GM19324 (cell line): ENCODE data around the gene VDAC1.

Source experiments
- ATAC-seq: cut with Tn5 transposase; IDR thresholded peaks from one replicate; pipeline ENCODE4 v1.9.1; 2021; ENCODE audit warnings: mild to moderate bottlenecking, moderate library complexity; ENCODE audit not compliant: unreplicated experiment, low FRiP score

VDAC1 gene

DNA sequence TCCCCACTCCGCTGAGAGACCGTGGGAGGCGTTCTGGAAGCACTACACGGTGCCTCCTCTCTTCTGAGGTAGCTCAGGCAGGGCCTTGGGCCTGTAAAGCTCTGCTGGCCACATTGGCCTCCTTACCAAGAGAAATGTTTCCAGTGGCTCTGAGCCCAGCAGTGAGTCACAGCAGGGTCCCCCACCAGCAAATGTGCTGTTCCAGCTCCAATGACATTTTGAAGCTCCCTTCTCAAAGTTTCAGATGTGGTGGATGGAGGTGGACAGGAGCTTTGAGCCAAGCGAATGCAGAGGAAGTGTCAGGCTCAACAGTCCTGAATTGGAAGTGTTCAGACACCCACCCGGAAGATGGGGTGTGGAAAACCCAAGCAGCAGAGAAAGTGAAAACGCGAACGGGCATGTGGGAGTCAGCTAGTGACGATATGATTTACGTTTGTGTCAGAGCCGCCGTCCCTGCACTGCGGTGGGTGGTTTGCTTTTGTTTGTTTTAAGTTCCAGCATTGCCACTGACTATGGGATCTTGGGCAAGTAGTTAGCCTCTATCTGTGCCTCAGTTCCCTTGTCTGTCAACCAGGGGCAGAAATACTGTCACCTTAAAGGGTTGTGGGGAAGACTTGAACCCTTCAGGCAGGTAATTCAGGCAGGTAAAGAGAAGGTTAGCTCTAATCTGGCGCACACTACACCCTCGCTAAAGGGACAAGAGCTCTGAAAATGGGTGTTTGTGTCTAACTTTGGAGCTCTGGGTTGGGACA, 74.5 kb downstream of the VDAC1 start:
- no peak for ATAC-seq

DNA sequence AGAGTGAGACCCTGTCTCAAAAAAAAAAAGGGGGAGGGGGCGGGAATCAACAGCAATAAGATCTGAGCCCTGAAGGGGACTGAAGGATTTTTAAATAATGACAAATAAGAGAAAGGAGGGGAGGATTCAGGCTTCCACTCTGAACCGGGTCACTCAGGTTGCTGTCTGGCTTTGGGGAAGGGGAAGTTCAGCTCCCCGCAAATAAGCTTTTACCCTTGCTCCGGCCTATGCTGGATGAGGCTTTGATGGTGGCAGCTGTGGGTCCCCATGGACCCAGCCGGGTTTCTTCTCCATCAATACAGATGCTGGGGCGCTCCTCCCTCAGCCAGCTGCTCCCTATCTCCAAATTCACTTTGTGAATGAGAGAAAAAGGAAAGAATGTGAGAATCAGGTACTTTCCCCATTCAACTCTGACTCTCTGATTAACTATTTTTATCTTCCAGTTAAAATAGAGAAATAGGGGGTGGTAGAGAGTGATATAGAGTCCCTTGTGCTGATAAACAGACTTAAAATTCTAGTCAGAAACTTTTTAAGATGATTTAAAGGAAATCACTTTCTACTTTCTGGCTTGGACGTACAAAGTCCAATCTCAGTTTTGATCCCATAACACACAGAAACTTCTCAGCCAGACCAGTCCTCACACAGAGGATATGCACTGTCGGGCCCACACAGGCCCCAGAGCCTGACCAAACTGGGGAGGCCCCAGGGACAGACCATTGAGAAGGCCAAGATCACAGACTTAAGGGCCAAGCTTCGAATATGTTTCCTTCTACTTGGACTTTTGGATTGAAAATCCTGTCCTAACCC, 76.0 kb downstream of the VDAC1 start:
- no peak for ATAC-seq

DNA sequence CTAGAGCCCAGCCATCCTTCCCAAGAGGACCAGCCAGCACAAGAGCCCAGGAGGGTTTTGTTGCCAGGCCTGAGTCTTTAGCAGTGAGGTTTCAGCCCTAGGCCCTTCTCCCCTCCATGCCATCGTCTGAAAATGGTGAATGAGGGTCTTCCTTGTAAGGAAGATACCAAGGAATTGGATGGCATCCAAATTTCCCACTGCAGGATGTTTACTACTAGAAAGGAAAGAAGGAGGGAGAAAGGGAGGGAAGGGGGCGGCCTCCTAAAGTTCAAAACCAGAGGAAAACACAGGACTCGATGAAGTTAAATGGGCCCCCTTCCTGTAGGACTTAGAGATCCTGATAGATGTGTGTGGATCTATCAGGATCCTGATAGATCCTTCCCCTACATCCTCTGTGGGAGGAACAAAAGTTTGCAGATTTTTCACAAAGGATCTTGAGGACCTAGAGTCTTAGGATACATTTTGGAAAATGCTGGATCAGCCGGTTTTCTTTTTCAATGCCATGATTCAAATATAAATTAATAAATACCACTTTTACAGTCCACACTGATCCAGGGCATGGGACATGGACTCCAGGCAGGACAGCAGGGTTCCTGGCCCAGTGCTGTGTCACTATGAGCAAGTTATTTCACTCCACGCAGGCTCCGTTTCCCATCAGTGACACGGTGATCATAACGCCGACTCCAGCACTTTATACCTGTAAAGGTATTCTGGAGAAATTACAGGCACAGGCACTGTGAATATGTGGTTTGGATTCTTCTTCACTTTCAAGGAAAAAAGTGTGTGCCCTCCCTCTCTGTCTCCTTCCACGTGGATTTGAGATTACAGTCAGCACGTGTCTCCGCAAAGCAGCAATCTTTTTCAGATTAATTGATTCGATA, 77.2 kb downstream of the VDAC1 start:
- ATAC-seq = no peak

- ATAC-seq = no peak
Measured at GRCh38 chr5:133926489-133927299, 78.1 kb downstream of the VDAC1 start.

- no peak for ATAC-seq
Measured at GRCh38 chr5:133925866-133926488, 78.8 kb downstream of the VDAC1 start.

DNA sequence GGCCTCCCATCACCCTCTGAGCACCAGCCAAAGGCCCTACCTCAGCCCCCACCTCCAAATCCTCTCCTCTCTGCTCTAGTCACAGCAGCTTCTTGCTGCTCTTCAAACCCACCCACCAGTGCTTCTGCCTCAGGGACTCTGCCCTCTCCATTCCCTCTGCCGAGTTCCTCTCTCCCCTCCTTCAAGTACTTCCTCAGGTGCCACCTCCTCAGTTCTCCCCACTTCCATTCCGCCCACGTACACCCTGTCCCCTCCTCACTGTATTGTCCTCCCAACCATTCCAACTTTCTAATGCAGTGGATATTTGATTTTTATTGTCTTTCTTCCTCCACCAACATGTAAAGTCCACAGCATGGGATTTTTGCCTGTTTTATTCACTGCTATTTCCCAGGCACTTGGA, 79.5 kb downstream of the VDAC1 start:
- ATAC-seq = no peak

- no peak for ATAC-seq
Measured at GRCh38 chr5:133924221-133924920, 80.4 kb downstream of the VDAC1 start.

DNA sequence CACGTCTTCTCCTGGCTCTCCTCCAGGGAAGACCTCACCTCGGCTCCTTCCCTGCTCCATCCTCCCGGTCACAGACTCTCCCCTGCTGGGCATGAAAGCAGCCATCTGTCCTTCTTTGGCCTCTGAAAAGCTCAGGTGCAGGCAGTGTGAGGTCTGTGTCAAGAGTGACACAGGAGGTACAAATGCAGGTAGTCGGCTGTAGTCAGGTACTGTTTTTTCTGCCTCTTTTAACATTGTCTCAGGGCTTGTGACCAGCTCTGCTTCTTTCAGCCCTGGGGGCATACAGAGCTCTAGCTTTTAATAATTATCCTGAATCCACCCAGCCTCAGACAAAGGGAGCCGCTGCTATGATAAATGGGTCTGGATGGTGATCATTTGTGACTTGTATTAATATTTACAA, 82.8 kb downstream of the VDAC1 start:
- no peak for ATAC-seq
